HG03025 (cell line): ENCODE measurements around the gene EHD4.

Source experiments
- ATAC-seq: cut with Tn5 transposase; IDR thresholded peaks from one replicate; pipeline ENCODE4 v1.9.1; 2021; ENCODE audit warnings: mild to moderate bottlenecking, moderate library complexity; ENCODE audit not compliant: unreplicated experiment, low FRiP score

EHD4 gene

GRCh38 chr15:41923401-41923997 is 48.9 kb downstream of the EHD4 start:
- no peak for ATAC-seq

- no peak for ATAC-seq
Measured at GRCh38 chr15:41922353-41922752, 50.0 kb downstream of the EHD4 start.

GRCh38 chr15:41921639-41922038 is 50.7 kb downstream of the EHD4 start:
- no peak for ATAC-seq

- no peak for ATAC-seq
Measured at GRCh38 chr15:41921167-41921566, 51.2 kb downstream of the EHD4 start.

- no peak for ATAC-seq
Measured at GRCh38 chr15:41919954-41920538, 52.3 kb downstream of the EHD4 start.

- ATAC-seq, result no peak
Measured at GRCh38 chr15:41919201-41919820, 53.0 kb downstream of the EHD4 start.

GRCh38 chr15:41918506-41919126 is 53.7 kb downstream of the EHD4 start:
- no peak for ATAC-seq

- ATAC-seq, result no peak
Measured at GRCh38 chr15:41917767-41918430, 54.5 kb downstream of the EHD4 start.

GRCh38 chr15:41915255-41915994 is 56.9 kb downstream of the EHD4 start:
- ATAC-seq, result no peak

- ATAC-seq, result no peak
Measured at GRCh38 chr15:41914411-41914810, 57.9 kb downstream of the EHD4 start.

- no peak for ATAC-seq
Measured at GRCh38 chr15:41913256-41913655, 59.1 kb downstream of the EHD4 start.

- ATAC-seq, result no peak
Measured at GRCh38 chr15:41911691-41912345, 60.5 kb downstream of the EHD4 start.

- ATAC-seq, result no peak
Measured at GRCh38 chr15:41908736-41909461, 63.5 kb downstream of the EHD4 start.

GRCh38 chr15:41907141-41907540 is 65.2 kb downstream of the EHD4 start:
- ATAC-seq, result no peak

- ATAC-seq, result no peak
Measured at GRCh38 chr15:41906608-41907007, 65.7 kb downstream of the EHD4 start.

GRCh38 chr15:41905036-41905793 is 67.1 kb downstream of the EHD4 start:
- ATAC-seq, result no peak

GRCh38 chr15:41904541-41905005 is 67.8 kb downstream of the EHD4 start:
- no peak for ATAC-seq

- no peak for ATAC-seq
Measured at GRCh38 chr15:41903782-41904181, 68.6 kb downstream of the EHD4 start.

- no peak for ATAC-seq
Measured at GRCh38 chr15:41901431-41901830, 70.9 kb downstream of the EHD4 start.
